Tongue (tissue), 2 donors: ENCODE results near the gene FAF2. TPM values are rescaled to one million over a fixed set of nuclear protein-coding genes. Genes with fewer than 3 reads are reported as not detected.
A peak's percentile ranks its signal among the peaks of the same experiment; 100 is the strongest.

Experiments used
- DNase-seq: peaks from one replicate; pipeline ENCODE4 v3.0.0-alpha.2; 2015
- total RNA-seq: library from RNA; depleted of rRNA; stranded (reverse); fragments of >200 nt; gene quantifications from one replicate; pipeline ENCODE4 v1.2.3, GENCODE V29; 2014

Gene FAF2
- total RNA-seq, 1 donor from 2014 or later = 24.2 TPM

- no peak for DNase-seq
Observed at GRCh38 chr5:176507911-176508310, 59.7 kb downstream of the FAF2 start.

- DNase-seq = no peak
Observed at GRCh38 chr5:176508603-176509002, 60.4 kb downstream of the FAF2 start.

DNA sequence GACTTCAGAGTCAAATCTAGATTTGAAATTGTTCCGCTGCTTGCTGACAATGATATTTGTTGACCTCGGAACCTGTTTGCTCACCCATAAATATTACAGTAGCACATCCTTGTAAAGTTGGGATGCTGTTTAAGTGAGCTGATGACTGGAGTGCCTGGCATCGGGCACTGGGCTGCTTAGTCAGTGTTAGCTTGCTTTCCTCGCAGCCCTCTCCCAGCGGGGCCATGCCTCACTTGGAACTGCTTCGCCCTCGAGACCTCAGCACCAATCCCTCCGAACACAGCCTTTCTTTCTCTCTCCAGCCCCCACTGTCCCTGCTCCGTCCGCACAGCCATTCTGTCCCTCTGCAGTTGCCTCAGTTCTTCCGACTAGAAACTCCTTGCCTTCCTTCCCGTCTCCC is 65.6 kb downstream of the FAF2 start:
- DNase-seq = no peak

GRCh38 chr5:176514244-176514950 is 66.2 kb downstream of the FAF2 start:
- no peak for DNase-seq

GRCh38 chr5:176515396-176515795 is 67.2 kb downstream of the FAF2 start:
- no peak for DNase-seq

GRCh38 chr5:176517053-176517661 is 69.0 kb downstream of the FAF2 start:
- no peak for DNase-seq

DNA sequence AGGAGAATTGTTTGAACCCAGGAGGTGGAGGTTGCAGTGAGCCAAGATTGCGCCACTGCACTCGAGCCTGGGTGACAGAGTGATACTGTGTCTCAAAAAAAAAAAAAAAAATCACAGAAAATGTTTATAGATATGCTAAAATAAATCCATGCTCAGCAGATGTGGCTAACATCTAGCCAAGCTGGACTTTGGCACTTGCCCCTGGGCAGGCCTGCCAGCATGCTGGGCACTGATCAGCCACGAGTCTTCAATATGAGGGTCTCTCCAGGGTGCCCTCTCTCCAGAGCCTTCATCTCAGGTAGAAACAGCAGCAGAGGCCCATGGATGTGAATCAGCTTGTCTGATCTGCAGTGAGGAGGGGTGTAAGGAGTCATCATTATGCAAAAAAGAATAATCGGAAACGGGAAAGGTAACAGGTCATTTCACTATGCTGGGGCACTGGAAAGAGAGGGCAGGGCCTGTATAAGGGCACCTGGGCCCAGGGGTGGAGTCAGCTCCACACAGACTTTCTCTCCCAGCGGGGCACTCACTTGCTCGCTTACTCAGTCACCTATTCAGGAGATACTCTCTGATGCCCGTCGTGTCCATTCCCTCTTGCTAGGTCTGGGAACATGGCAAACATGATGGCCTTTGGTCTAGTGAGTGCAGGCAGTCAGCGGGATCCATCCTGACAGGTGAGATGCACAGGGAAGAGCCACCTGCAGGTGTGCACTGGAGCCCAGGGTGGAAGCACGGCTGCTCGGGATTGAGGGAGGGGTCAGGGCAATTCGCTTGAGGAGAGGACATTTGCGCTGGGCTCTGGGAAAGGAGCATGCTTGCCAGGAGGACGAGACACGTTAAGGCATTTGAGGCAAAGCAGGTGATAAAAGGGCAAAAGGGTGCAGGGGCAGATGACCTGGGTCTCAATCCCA is 71.9 kb downstream of the FAF2 start:
- no peak for DNase-seq

DNA sequence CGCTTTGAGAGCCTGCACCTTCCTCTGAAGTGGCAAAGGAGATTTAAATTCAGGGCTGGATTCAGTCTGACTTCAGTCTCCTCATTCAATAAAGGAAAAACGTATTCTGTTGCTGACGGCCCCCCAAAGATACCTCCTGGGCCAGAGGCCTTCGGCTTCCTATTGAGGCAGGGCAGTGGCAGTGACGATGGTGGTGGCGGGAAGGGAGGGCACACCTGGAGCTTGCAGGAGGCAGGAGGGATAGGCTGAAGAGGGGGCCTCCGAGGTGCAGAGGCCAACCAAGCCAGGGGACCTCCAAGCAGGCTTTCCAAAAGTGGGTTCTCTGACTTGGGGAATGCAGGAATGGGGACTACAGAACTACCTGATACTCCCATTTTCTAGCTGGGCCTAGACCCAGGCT is 73.1 kb downstream of the FAF2 start:
- DNase-seq = no peak

DNA sequence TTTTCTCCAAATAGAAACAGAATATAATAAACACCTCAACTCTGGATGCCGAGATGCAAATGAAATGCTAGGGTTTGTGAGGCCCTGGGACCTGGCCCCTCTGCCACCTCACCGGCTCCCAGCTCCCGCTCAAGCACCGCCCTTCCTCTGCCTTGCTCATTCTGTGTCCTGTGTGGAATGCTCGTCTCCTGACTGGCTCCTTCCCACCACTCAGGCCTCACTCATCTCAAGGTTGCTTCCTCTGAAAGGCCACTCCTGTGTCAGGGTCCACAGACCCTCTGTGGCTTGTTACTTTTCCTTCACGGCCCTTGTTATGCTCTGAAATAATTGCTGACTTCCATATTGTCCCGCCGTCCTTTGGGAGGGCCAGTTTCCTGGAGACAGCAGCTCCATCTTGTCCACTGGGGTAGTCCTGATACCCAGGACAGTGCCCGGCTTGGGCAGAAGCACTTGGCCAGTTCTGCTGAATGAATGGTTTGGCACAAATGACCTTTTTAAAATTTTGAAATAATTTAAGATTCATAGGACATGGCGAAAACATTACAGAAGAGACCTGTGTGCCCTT is 73.6 kb downstream of the FAF2 start:
- no peak for DNase-seq

DNA sequence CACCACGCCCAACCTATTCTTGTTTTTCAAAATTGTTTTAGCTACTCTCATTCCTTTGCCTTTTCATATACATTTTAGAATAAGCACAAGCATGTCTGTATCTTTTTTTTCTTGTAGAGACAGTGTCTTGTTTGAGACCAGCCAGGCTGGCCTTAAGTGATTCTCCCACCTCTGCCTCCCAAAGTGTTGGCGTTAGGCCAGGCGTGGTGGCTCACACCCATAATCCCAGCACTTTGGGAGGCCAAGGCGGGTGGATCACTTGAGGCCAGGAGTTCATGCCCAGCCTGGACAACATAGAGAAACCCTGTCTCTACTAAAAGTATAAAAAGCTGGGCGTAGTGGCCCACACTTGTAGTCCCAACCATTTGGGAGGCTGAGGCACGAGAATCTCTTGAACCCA is 76.0 kb downstream of the FAF2 start:
- DNase-seq = no peak

GRCh38 chr5:176524987-176525386 is 76.8 kb downstream of the FAF2 start:
- DNase-seq = no peak

DNA sequence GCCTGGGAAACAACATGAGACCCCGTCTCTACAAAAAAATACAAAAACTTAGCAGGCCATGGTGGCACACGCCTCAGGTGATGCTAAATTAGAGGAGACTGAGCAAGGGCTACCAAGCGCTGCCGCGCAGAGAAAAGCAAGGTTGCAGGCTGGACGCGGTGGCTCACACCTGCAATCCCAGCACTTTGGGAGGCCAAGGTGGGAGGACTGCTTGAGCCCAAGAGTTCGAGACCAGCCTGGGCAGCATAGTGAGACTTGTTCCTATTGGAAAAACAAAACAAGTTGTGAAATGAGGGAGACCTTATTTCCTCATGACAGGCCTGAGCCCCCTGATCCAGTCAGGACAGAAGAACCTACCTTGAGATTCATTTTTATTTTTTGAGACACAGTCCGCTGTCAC is 77.5 kb downstream of the FAF2 start:
- no peak for DNase-seq

GRCh38 chr5:176526462-176526861 is 78.3 kb downstream of the FAF2 start:
- no peak for DNase-seq

GRCh38 chr5:176527246-176528222 is 79.3 kb downstream of the FAF2 start:
- DNase-seq = no peak

DNA sequence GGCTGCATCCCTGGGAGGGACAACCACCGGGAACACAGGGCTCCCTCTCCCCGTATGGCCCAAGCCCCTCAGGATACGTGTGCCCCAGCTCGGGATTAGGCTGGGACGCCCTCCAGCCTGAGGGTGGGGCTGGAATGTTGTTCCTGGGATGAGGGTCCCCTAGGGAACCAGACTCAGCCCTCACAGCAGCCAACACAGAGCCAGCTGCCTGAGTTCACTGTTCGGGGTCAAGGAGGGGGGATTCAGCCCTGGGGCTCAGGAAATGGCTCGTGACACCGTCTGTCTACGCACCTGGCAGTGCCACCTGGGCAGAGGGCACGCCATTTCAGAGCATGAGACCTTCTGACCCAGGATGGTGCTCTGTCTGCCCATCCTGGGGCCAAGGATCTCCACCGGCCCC is 80.1 kb downstream of the FAF2 start:
- no peak for DNase-seq

GRCh38 chr5:176528761-176529115 is 80.6 kb downstream of the FAF2 start:
- no peak for DNase-seq

DNA sequence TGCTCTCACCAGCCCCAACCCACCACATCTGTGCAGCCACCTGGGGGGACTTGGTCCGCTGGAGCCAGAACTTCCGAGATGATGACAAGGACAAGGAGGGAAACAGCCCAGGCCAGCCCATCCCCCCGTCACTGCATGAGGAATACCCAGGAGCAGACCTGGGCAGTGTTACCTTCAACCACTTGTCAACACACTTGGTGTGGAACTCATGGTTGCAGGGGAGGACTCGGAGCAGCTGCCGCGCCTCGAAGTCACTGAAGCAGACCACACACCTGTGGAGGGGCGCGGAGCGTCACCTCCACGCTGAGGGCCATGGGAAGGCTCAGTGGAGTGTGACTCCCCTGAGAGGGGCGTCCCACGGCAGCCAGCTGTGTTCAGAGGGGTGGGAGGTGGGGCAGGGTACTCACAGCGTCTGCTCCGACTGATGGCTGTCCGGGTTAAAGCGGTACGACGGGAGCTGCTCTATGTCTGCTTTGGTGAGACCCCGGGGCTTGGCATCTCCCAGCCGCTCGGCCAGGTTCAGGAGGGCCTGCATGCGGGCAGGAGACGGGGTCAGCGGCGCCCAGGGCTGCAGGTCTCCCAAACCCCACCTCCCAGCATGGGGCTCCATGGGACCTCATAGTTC is 81.0 kb downstream of the FAF2 start:
- no peak for DNase-seq

DNA sequence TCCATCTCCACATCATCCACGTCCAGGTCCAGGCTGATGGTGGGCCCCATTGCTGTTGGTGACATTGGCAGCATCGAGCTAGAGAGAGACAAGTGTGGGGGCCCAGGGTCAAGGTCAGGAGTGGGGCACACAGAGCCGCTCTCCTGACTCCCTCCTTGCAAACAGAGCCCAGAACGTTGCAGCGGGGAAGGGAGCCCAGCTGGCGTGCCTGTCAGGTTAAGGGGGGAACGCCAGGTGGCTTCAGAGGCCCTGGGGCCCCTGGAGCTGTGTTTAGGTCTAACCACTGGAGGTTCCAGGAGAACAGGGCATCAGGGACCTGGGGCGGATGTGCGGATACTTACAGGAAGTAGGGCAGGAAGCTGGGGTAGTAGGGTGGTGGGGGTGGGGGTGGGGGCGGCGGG is 81.6 kb downstream of the FAF2 start:
- DNase-seq = no peak

GRCh38 chr5:176530393-176530982 is 82.3 kb downstream of the FAF2 start:
- DNase-seq = no peak

GRCh38 chr5:176530983-176531901 is 83.1 kb downstream of the FAF2 start:
- peak; percentile 88 for DNase-seq
